GM23338 (cell line): ENCODE results near the gene SLC28A2.

ENCODE experiments used
- CREB1 ChIP-seq: fragments of 250-450 bp; sonication (Bioruptor Pico); IDR thresholded peaks from 2 replicates; pipeline ENCODE4 v1.5.0; 2020; ENCODE audit warnings: low read depth, mild to moderate bottlenecking, moderate library complexity
- CTCF ChIP-seq, 2 experiments: fragments of 200-600 bp in 1 of 2; sonication (generic) in 1 of 2; conservative IDR thresholded peaks; 2 replicates each; pipeline versions ENCODE4 v1.5.1 to v1.6.1; 2016 to 2017; ENCODE audit warnings: antibody characterized with exemption in 2 of 2, low read depth in 2 of 2, mild to moderate bottlenecking in 2 of 2, moderate library complexity in 1 of 2
- EZH2 ChIP-seq: fragments of 200-600 bp; sonication (generic); IDR thresholded peaks from one replicate; pipeline ENCODE4 v1.8.0; 2017; ENCODE audit warnings: antibody characterized with exemption, mild to moderate bottlenecking, low read depth; ENCODE audit not compliant: unreplicated experiment
- EZH2phosphoT487 ChIP-seq: fragments of 200-600 bp; sonication (generic); IDR thresholded peaks from one replicate; pipeline ENCODE4 v1.8.1; 2018; ENCODE audit warnings: antibody characterized with exemption; ENCODE audit not compliant: unreplicated experiment
- JUNB ChIP-seq: IDR thresholded peaks from one replicate; pipeline ENCODE4 v1.6.1; 2016; ENCODE audit warnings: antibody characterized with exemption; ENCODE audit not compliant: unreplicated experiment
- POLR2AphosphoS5 ChIP-seq: IDR thresholded peaks from 2 replicates; pipeline ENCODE4 v1.6.1; 2016; ENCODE audit warnings: antibody characterized with exemption, low read depth
- REST ChIP-seq: IDR thresholded peaks from one replicate; pipeline ENCODE4 v1.6.1; 2018; ENCODE audit warnings: antibody characterized with exemption; ENCODE audit not compliant: unreplicated experiment
- STAT1 ChIP-seq: IDR thresholded peaks from one replicate; pipeline ENCODE4 v1.6.1; 2016; ENCODE audit warnings: antibody characterized with exemption; ENCODE audit not compliant: unreplicated experiment
- ZNF331 ChIP-seq: fragments of 250-450 bp; sonication (Bioruptor Pico); IDR thresholded peaks from 2 replicates; pipeline ENCODE4 v1.5.0; 2020; ENCODE audit warnings: low read depth, mild to moderate bottlenecking, moderate library complexity

GRCh38 chr15:45224621-45225217 is 27.3 kb upstream of the SLC28A2 start:
- TF ChIP-seq CTCF (conservative IDR thresholded peaks at IDR 0.05; ENCODE audit: low read depth in 2 of 2), result no peak
- no peak for TF ChIP-seq REST
- TF ChIP-seq POLR2AphosphoS5, result no peak
- no peak for TF ChIP-seq EZH2
- TF ChIP-seq CREB1 (CRISPR knock-in tag), result no peak
- TF ChIP-seq ZNF331, result no peak
- no peak for TF ChIP-seq JUNB
- no peak for TF ChIP-seq EZH2phosphoT487
- TF ChIP-seq STAT1, result no peak
